GM12864 (cell line): ENCODE measurements around the gene METTL13.

Source experiments
- DNase-seq: peaks from one replicate; pipeline ENCODE4 v3.0.0-alpha.2; 2011; ENCODE audit warnings: low read depth
- H3K4me3 ChIP-seq: 2 replicates; pipeline ENCODE4 v1.5.1; 2011; ENCODE audit warnings: mild to moderate bottlenecking, low read depth, low read length, control low read depth
- CTCF ChIP-seq: IDR thresholded peaks from 2 replicates; pipeline ENCODE4 v1.5.1; 2011; ENCODE audit warnings: low read depth, mild to moderate bottlenecking, moderate library complexity, low read length, control low read depth, inconsistent platforms; ENCODE audit errors: missing control alignments

Gene METTL13

GRCh38 chr1:171753182-171753581 lies 28.3 kb upstream of the METTL13 start:
- TF ChIP-seq CTCF, result no peak
- no peak overlapping the region for H3K4me3 ChIP-seq

GRCh38 chr1:171753685-171754352 lies 27.6 kb upstream of the METTL13 start:
- H3K4me3 ChIP-seq, result no peak overlapping the region
- TF ChIP-seq CTCF, result no peak
- DNase-seq, result no peak

More at GRCh38 chr1:171753182-171753581, 28.3 kb upstream of the METTL13 start:
- no peak for DNase-seq

GRCh38 chr1:171754353-171754705 lies 27.1 kb upstream of the METTL13 start:
- no peak for DNase-seq
- TF ChIP-seq CTCF, result no peak
- H3K4me3 ChIP-seq, result no peak overlapping the region

- TF ChIP-seq CTCF, result no peak
- no peak overlapping the region for H3K4me3 ChIP-seq
- DNase-seq, result no peak
These were observed 26.5 kb upstream of the METTL13 start for GRCh38 chr1:171754971-171755370.

- no peak overlapping the region for H3K4me3 ChIP-seq
- no peak for TF ChIP-seq CTCF
- no peak for DNase-seq
These were observed 24.6 kb upstream of the METTL13 start for GRCh38 chr1:171756856-171757255.

GRCh38 chr1:171758011-171758410 lies 23.4 kb upstream of the METTL13 start:
- TF ChIP-seq CTCF, result no peak
- no peak for DNase-seq
- H3K4me3 ChIP-seq, result no peak overlapping the region

GRCh38 chr1:171762143-171762563 lies 19.3 kb upstream of the METTL13 start:
- TF ChIP-seq CTCF, result no peak
- DNase-seq, result no peak
- H3K4me3 ChIP-seq, result no peak overlapping the region
